Measurements from ENCODE around the gene TRPM3. TPM values are rescaled to one million over a fixed set of nuclear protein-coding genes. Genes with fewer than 3 reads are reported as not detected.
"Not testable (repeated sequence)": the region's sequence is repeated elsewhere in the genome, so short reads cannot be mapped to it uniquely, and the experiment has no call there.

The TRPM3 gene
- total RNA-seq, 1 experiment from 2014 or later = not detected

GRCh38 chr9:70746760-70747159 is 374.7 kb downstream of the TRPM3 start:
- no peak for DNase-seq (ENCODE audit: low spot score)
- in situ Hi-C loops (cut with HindIII; ENCODE audit: low sequenced_read_pairs) = no loop called here

GRCh38 chr9:70746316-70746715 is 375.1 kb downstream of the TRPM3 start:
- in situ Hi-C loops (cut with HindIII; ENCODE audit: low sequenced_read_pairs) = no loop called here
- DNase-seq (ENCODE audit: low spot score) = no peak

GRCh38 chr9:70724794-70725193 is 396.6 kb downstream of the TRPM3 start:
- DNase-seq (ENCODE audit: low spot score); in situ Hi-C loops (cut with HindIII; ENCODE audit: low sequenced_read_pairs): not testable (repeated sequence)

- in situ Hi-C loops (cut with HindIII; ENCODE audit: low sequenced_read_pairs); DNase-seq (ENCODE audit: low spot score): not testable (repeated sequence)
Observed at GRCh38 chr9:70724025-70724424, 397.4 kb downstream of the TRPM3 start.

- in situ Hi-C loops (cut with HindIII; ENCODE audit: low sequenced_read_pairs) = not testable (repeated sequence)
Observed at GRCh38 chr9:70706797-70707196, 414.6 kb downstream of the TRPM3 start.

GRCh38 chr9:70701163-70701562 is 420.3 kb downstream of the TRPM3 start:
- in situ Hi-C loops (cut with HindIII; ENCODE audit: low sequenced_read_pairs) = no loop called here
- no peak for DNase-seq (ENCODE audit: low spot score)

More at GRCh38 chr9:70706797-70707196, 414.6 kb downstream of the TRPM3 start:
- DNase-seq (ENCODE audit: low spot score) = not testable (repeated sequence)

- in situ Hi-C loops (cut with HindIII; ENCODE audit: low sequenced_read_pairs) = no loop called here
- DNase-seq (ENCODE audit: low spot score) = no peak
Observed at GRCh38 chr9:70696694-70697335, 424.6 kb downstream of the TRPM3 start.

GRCh38 chr9:70694758-70695157 is 426.7 kb downstream of the TRPM3 start:
- in situ Hi-C loops (cut with HindIII; ENCODE audit: low sequenced_read_pairs) = no loop called here
- DNase-seq (ENCODE audit: low spot score) = no peak

GRCh38 chr9:70693186-70693585 is 428.2 kb downstream of the TRPM3 start:
- no peak for DNase-seq (ENCODE audit: low spot score)
- in situ Hi-C loops (cut with HindIII; ENCODE audit: low sequenced_read_pairs) = no loop called here

- DNase-seq (ENCODE audit: low spot score) = no peak
- in situ Hi-C loops (cut with HindIII; ENCODE audit: low sequenced_read_pairs) = no loop called here
Observed at GRCh38 chr9:70692431-70692830, 429.0 kb downstream of the TRPM3 start.

- no peak for DNase-seq (ENCODE audit: low spot score)
- in situ Hi-C loops (cut with HindIII; ENCODE audit: low sequenced_read_pairs) = no loop called here
Observed at GRCh38 chr9:70688704-70689103, 432.7 kb downstream of the TRPM3 start.

GRCh38 chr9:70683841-70684240 is 437.6 kb downstream of the TRPM3 start:
- no peak for DNase-seq (ENCODE audit: low spot score)
- in situ Hi-C loops (cut with HindIII; ENCODE audit: low sequenced_read_pairs) = no loop called here

GRCh38 chr9:70682298-70682697 is 439.1 kb downstream of the TRPM3 start:
- in situ Hi-C loops (cut with HindIII; ENCODE audit: low sequenced_read_pairs) = no loop called here
- DNase-seq (ENCODE audit: low spot score) = no peak

GRCh38 chr9:70679845-70680244 is 441.6 kb downstream of the TRPM3 start:
- in situ Hi-C loops (cut with HindIII; ENCODE audit: low sequenced_read_pairs) = no loop called here
- no peak for DNase-seq (ENCODE audit: low spot score)

GRCh38 chr9:70678153-70678552 is 443.3 kb downstream of the TRPM3 start:
- in situ Hi-C loops (cut with HindIII; ENCODE audit: low sequenced_read_pairs) = no loop called here
- DNase-seq (ENCODE audit: low spot score) = no peak

GRCh38 chr9:70677055-70677735 is 444.2 kb downstream of the TRPM3 start:
- in situ Hi-C loops (cut with HindIII; ENCODE audit: low sequenced_read_pairs) = no loop called here
- peak; percentile 11 for DNase-seq (ENCODE audit: low spot score)

GRCh38 chr9:70675868-70676370 is 445.5 kb downstream of the TRPM3 start:
- DNase-seq (ENCODE audit: low spot score) = no peak
- in situ Hi-C loops (cut with HindIII; ENCODE audit: low sequenced_read_pairs) = no loop called here

GRCh38 chr9:70673844-70674243 is 447.6 kb downstream of the TRPM3 start:
- no peak for DNase-seq (ENCODE audit: low spot score)
- in situ Hi-C loops (cut with HindIII; ENCODE audit: low sequenced_read_pairs) = no loop called here

GRCh38 chr9:70672161-70672649 is 449.2 kb downstream of the TRPM3 start:
- in situ Hi-C loops (cut with HindIII; ENCODE audit: low sequenced_read_pairs) = no loop called here
- no peak for DNase-seq (ENCODE audit: low spot score)

GRCh38 chr9:70668751-70669150 is 452.7 kb downstream of the TRPM3 start:
- peak; percentile 96 for DNase-seq (ENCODE audit: low spot score)
- in situ Hi-C loops (cut with HindIII; ENCODE audit: low sequenced_read_pairs) = no loop called here

Measured in G401 (cell line).